ENCODE results near the gene HOXA10.

HOXA10 gene

GRCh38 chr7:27130540-27131389, 43.4 kb downstream of the HOXA10 start, which contains the start of gene HOXA4:
Gene HOXA4 (minus strand): TSS chr7:27130757. CDS start chr7:27130733, 24 bp downstream.
- DNase-seq (ENCODE audit: low read depth): peak; percentile 48

- DNase-seq (ENCODE audit: low read depth): no peak
These were observed 44.2 kb downstream of the HOXA10 start for GRCh38 chr7:27129729-27130539.

- DNase-seq (ENCODE audit: low read depth): no peak
These were observed 45.1 kb downstream of the HOXA10 start for GRCh38 chr7:27128776-27129728.

DNA sequence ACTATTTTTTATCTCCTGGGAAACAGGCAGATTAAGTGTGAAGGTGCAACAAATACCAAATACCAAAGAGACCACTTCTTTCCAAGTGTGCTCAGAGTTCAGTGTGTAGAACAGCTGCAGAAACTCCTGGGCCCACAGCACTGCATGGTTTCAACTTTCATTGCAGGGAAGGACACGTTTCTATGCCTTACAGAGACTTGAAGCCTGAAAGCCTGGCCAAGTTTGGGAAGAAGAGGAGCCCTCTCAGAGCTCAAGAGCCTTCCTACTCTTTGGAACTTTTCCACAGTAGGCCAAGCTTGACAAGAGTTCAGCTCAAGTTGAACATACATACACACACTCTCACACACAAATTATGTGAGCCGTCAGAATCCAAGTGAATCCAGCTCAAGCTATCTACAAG, 46.1 kb downstream of the HOXA10 start:
- DNase-seq (ENCODE audit: low read depth): no peak

DNA sequence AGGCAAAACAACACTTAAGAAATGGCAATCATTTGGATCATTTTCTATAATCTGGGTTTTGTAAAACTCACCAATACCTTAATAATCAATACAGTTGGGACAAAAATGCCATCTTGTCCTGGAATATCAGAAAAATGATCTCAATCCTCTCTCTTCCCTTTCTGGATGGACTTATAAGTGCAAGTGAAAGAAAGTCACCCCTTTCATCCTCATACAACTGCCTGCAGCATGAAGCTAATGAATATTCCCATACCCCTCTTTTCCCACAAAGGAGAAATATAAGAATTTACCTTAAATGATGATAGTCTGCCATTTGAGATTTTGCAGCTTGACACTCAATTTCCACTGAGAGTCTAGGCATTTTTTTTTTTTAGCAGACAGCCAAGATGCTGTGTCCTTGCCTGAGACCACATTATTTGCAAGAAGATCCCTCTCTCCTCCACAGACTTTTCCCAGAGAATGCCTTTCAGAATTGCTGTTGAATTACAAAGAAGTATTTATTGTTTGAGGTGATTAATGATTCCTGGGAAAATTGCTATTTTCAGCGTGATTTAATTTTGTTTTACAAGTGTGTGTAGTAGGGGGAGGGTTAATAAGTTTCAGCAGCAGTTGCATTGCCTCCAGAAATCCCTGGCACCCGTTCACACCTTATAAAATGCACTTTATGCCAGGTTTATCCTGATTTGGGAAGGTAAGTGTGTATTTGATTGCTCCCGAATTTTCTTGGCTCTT, 47.4 kb downstream of the HOXA10 start:
- no peak for DNase-seq (ENCODE audit: low read depth)

DNA sequence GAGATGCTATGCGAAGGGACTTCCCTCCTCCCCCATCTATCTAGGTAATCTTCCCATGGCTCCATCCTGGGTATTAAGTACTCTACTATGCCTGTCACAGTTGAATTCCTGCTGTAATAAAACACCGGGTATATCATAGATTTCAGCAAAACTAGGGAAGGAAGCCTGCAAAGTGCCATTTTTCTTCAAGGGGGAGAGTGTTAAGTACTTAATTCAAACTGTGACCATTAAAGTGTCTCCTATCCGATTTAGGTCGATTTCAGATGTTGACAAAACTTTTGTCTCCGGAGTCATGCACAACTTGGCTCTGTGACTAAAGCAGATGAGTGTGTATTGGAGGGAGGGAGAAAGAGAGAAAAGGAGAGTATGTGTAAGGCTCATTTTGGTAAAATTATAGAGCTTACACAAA, 48.1 kb downstream of the HOXA10 start:
- no peak for DNase-seq (ENCODE audit: low read depth)

DNA sequence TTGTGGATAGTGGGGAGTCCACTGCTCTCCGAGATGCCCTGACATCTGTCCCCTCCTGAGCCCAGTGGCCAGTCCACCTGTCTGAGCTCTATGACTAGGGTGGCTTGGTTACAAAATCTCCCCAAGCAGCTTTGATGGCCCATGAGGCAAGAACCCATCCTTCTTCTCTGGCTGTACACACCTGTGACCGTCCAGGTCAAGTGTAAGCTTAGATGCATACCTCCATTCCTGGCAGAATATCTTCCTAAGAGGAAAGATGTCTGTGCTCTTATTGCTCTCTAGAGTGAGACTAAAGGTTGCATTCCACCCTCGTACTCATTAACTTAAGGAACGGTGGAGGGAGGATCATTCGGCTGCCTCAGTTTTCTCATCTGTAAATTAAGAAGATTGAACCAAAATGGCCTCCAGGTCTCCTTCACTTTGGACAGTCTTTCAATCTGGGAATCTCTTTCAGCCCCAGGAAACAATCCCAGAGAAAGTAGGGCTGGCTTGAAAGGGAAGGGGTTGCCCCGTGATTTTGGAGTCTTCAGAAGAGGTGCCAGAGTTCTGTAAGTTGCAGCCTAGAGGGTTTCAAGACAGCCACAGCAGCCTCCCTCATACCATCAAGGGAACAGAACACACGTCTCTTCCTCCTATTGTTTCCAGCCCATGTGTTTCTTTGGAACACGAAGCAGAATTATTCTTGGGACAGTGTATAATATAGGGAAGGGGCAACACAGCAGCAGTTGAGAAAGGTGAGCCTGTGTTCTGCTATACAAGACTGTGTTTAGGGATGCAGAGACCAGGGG, 49.0 kb downstream of the HOXA10 start:
- no peak for DNase-seq (ENCODE audit: low read depth)

DNA sequence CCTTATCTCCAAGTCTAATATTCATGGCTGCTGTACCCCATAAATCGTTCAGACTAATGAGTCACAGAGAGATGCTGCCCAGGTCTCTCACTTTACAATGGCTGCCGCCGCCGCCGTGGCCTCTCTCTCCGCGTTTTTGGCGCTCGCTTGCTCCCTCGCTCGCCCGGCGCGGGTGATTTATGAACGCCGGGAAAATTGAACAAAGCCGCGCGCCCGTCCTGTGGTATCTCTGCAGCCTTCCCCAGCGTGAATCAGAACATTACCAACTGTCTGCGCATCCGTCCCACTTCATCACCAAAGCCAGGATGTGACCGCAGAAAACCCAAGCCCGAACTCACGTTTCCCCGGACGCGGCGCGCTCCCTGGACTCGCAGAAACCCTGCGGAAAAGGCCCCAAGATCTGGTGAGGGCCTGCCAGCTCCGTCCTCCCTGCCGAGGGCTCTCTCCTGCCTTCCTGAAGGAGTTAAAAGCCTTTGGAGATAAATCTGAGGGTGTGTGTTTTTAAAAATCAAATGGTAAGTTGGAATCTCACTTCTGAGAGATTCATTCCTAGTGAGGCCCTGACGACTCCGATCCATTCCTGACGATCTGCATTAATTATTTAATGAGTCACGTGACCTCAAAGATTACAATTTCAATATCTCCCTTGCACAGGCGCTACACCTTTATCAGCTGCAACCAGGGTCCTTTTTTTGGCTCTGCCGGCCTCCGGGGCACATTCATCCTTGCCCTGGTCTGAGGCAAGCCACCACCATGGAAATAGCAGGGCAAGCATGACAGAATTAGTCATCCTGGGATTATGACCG, 49.8 kb downstream of the HOXA10 start:
- no peak for DNase-seq (ENCODE audit: low read depth)

- DNase-seq (ENCODE audit: low read depth): no peak
These were observed 50.6 kb downstream of the HOXA10 start for GRCh38 chr7:27123477-27124053.

DNA sequence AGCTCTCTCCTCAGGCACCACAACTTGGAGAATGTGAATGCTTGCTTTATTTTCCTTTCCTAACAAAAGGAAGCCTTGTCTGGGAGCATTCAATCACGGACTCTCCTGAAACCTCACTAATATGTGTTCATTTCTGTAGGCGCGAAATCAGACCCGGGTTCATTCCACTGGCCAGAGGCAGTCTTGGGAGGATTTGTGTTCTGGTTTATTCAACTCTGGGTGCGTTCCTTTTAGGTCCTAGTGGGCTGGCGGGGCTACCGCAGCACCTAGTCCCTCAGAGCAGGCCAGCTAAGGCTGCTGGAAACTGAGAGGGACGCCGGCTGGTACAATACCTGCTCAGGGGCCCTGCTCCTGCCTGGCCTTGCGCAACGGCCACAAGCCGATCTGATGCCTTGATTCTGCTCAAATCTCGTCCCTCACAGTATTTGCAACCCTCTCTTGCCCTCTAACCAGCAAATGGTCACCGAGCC, 51.1 kb downstream of the HOXA10 start:
- DNase-seq (ENCODE audit: low read depth): no peak

GRCh38 chr7:27122077-27122910, 51.8 kb downstream of the HOXA10 start:
- DNase-seq (ENCODE audit: low read depth): no peak

- DNase-seq (ENCODE audit: low read depth): no peak
These were observed 52.4 kb downstream of the HOXA10 start for GRCh38 chr7:27121684-27122076.
